CD4-positive, alpha-beta T cell treated with Interleukin-17A for 4 hours (primary cell): ENCODE measurements around the gene FGF16.
"Not testable (repeated sequence)": the region's sequence is repeated elsewhere in the genome, so short reads cannot be mapped to it uniquely, and the experiment has no call there.

ENCODE experiments used
- DNase-seq: peaks from one replicate; pipeline ENCODE4 v3.0.0-alpha.2; 2020; ENCODE audit warnings: mixed read lengths

The FGF16 gene

DNA sequence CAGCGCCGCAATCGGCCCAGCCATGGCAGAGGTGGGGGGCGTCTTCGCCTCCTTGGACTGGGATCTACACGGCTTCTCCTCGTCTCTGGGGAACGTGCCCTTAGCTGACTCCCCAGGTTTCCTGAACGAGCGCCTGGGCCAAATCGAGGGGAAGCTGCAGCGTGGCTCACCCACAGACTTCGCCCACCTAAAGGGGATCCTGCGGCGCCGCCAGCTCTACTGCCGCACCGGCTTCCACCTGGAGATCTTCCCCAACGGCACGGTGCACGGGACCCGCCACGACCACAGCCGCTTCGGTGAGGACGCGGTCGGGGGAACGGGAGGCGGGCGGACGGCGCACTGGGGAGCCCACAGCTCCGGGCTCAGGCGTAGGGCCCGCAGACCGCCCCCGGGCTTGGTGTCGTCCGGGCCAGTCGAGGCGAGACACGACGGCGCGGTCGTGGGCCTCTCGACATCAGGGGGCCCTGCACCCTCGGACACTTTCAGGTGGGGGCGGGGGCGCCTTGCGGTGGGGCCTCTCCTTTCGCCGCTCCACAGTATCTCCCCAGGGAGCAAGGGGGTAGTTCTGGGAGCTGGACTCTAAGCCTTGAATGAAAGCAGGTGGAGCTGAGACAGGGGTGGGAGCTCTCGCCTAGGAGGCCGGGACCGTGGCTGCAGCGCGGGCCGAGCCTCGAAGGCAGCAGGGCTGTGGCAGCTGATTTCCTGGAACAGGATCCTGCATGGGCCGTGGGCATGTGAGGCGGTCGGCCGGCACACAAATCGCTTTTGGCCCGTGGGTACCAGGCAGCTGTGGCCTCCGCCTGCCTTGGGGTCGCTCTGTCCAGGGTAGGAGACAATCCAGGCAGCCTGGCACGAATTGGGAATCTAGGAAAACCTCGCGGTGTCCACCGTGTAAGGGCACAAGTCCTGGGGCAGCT, 722 bp downstream of the FGF16 start:
- no peak for DNase-seq

DNA sequence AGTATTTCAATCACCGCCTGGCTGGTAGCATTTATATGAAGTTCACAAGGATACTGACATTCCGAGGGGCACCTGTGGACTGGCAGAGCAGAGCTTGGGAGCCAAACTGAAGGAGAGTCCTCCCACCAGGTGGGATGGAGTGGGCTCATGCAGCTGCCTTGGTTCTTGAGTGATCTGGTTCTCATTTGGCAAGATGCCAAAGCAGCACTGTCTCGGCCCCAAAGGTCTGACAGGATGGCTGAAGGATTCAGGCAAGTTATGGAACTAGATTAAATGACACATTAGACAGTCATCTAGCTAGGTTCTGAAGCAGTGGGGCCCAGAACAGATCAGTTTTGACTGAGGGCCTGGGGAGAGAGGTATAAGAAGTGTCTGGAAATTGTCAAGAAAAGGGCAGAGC, 3.2 kb downstream of the FGF16 start:
- no peak for DNase-seq

DNA sequence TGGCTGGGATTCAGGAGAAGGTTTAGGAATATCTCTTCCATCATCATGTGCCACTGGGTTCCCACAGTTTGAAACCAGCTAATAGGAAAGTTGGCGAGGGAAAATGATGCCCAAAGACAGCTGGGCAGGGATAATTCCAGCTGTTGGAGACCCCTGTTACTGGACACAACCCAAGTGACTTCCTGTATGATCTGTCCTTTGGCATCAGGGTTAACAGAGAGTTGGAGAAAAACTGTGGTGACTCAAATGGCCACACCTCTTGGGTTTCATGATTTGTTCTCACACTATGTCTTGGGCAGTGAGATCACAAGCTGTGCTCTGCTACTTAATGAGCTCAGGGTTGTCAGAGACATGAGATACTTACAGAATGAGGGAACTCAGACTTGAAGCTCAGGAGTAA, 3.8 kb downstream of the FGF16 start:
- no peak for DNase-seq

DNA sequence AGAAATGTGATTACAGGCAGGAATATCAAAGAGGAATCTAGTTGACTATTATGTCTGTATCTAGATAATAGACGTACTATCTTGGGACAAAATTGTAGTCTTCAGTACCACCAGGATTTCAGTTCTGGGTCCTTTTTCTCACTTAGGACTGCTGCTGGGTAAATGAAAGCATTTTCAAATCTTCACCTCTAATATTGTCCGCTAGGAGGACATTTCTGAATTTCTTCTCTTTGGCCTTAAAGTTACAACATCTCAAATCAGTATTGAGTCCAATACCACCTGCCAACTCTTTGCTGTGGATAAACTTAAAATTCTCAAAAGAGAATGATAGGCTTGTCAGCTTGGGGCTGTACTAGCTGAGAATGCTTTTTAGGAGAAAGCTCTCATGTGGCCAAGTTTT, 6.0 kb downstream of the FGF16 start:
- no peak for DNase-seq

DNA sequence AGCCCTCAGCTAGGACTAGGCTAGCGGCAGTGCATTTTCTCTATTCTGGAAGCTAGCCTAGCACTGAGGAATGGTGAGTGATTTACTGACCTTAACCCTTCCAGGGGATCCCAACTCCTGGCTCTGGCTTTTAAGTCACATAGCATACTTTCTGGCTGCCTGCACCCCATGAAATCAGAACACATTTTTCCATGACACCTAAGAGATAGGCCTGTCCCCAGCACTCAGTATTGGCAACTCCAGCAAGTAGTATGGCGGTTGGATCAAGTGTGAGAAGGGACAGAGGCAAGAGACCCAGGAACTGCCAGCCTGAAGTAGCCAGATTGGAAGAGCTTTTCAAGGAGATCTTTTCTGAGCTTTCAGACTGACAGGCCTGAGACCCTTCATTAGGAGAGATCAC, 8.2 kb downstream of the FGF16 start:
- no peak for DNase-seq

DNA sequence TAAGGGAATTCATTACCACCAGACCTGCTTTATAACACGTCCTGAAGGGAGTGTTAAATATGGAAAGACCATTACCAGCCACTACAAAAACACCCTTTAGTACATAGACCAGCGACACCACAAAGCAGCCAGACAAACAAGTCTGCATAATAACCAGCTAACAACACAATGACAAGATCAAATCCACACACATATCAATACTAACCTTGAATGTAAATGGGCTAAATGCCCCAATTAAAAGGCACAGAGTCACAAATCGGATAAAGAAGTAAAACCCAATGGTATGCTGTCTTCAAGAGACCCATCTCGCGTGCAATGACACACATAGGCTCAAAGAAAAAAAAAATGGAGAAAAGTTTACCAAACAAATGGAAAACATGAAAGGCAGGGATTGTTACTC, 36.9 kb downstream of the FGF16 start:
- DNase-seq: no peak

DNA sequence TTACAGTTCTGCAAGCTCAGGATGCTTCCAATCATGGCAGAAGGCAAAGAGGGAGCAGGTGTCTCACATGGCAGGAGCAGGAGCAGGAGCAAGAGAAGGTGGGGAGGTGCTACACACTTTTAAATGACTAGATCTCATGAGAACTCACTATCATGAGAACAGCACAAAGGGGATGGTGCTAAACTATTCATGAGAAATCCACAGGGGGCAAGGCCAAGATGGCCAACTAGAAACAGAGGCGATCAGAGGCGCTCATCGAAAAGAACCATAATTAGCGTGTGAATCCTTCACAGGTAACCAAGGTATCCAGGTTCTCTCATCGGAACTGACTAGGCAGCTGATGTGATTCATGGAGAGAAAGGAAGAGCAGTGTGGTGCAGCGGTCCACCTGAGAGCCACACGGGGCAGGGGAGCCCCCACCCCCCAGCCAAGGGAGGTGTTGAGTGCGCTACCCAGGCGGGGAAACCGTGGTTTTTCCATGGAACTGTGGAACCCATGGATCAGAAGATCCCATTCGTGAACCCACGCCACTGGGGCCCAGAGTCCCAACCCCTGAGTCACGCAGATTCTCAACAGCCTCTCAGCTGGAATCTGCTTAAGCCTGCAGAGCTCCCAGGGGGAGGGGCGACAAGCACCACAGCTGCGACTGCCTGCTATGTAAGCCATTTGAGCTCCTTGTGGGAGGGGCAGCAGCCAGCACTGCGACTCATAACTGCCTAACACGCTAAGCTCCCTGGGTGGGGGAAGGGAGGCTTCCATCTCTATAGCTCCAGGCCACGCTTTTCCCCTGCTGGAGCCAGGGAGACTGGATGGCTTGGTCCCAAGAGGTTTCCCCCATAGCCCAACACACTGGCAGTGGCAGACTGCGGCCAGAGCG, 46.7 kb downstream of the FGF16 start:
- DNase-seq: no peak

DNA sequence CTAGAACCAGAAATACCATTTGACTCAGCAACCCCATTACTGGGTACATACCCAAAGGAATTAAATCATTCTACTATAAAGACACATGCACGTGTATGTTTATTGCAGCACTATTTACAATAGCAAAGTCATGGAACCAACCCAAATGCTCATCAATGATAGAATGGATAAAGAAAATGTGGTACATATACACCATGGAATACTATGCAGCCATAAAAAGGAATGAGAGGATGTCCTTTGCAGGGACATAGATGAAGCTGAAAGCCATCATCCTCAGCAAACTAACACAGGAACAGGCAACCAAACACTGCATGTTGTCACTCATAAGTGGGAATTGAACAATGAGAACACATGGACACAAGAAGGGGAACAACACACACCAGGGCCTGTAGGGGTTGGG, 53.0 kb downstream of the FGF16 start:
- DNase-seq: not testable (repeated sequence)

DNA sequence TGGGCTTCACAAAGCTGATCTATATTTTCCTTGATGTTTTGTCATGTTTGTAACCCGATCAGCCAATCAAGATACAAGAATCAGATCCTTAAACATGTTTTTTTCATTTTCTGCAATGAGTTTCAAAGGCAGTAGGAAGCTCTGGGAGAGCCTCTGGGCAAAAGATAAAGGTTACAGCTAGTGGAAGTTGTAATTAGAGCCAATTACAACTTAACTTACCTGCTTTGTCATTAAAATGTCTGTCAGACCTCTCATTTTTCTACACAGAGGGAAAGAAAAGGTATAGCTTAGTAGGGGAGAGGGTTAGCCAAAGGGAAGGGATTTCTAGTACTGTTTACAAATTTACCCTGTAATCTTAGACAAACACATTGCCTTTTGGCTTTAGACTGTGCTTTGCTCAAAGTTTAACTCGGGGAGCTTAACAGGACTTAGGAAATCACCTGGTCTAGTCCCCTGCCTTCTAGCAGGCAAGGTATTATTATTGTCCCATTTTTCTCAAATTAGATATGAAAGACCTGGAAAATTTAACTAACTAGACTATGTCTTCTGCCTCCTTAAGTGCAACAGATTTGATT, 55.8 kb downstream of the FGF16 start:
- DNase-seq: no peak

DNA sequence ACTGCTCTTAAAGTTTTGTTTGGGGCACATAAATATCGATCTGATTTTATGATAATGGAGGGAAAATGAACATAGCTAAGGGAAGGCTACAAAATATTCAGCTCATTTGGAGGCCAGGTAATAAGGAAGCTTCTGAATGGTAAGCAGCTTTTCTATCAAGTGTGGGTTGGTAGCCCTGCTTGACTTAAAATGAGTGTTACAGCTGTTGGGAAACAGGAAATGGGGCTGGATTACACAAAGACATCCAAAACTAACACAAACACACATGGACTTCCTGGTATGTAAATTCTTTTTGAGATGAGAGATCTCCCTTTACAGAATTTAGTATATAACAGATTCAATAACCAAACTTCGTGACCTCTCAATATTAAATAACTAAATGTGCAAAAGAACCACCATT, 58.0 kb downstream of the FGF16 start:
- DNase-seq: no peak
